ENCODE data around the gene DMAC2L. TPM values are rescaled to one million over a fixed set of nuclear protein-coding genes. Genes with fewer than 3 reads are reported as not detected.
A peak's percentile ranks its signal among the peaks of the same experiment; 100 is the strongest.

The DMAC2L gene, protein sequence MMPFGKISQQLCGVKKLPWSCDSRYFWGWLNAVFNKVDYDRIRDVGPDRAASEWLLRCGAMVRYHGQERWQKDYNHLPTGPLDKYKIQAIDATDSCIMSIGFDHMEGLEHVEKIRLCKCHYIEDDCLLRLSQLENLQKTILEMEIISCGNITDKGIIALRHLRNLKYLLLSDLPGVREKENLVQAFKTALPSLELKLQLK
- polyA plus RNA-seq: 10 to 100 TPM; 13.6 to 20.9 (median 20.0) TPM

DNA sequence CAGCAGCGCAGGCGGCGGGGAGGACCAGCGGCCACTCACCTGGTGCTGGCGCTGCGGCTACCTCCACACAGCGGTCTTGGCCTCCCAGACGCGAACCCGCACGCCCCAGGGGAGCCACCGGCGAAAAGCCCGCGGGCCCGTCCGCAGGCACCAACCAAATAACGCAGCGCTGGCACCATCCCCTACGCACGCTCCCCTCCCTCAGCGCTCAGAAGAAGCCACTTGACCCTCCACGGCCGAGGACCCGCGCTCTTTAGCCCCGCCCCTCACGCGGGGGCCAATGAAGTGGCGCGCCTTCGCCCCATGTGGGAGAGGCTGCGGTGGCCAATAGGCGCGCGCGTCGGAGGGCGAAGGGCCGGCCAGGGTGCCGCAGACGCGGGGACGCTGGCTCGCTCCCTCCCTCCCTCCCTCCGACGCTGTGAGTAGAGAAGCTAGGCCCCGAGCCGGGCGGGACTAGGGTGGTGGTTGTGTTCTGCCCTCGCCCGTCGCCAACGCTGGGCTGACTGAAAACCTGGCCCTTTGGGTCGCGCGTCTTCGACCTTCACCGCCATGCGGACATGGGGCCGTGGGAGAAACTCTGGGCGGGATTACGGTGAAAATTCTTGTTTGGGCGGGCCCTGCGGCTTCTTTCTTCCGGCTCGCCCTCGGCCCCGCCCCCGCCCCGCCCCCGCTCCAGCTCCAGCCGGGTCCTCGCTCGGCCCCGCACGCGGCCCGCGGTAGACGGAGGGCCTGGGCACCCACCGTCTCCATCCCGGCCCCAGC, at the start of gene DMAC2L, which contains the start of gene L2HGDH:
Gene DMAC2L, plus strand, starts transcription at position 353 of the 762 bp plus-strand sequence. CDS start 9,164 bp downstream, outside the sequence.
Gene L2HGDH, minus strand, starts transcription at position 258 of the 762 bp plus-strand sequence. Its CDS starts 79 bp downstream, at position 179.
- Mint-ChIP-seq H3K9me3 (no peaks in the 10 kb centered on the region), H3K36me3 (peaks cover 0 to 6% (median 0%) of the 10 kb centered on the region in 3 donors), H3K4me3 (peak within 1 kb of the TSS; percentile 94 to 97 (median 94)), H3K4me1 (peaks cover 28 to 52% of the 10 kb centered on the region in 2 donors), H3K27ac (peak within 1 kb of the TSS; percentile 95 to 99 (median 96)), H3K27me3 (ENCODE audit: low read depth in 3 of 3) (peaks cover 3 to 8% (median 6%) of the 10 kb centered on the region in 3 donors)
- peak; percentile 93 to 94 (median 93) for DNase-seq

DNA sequence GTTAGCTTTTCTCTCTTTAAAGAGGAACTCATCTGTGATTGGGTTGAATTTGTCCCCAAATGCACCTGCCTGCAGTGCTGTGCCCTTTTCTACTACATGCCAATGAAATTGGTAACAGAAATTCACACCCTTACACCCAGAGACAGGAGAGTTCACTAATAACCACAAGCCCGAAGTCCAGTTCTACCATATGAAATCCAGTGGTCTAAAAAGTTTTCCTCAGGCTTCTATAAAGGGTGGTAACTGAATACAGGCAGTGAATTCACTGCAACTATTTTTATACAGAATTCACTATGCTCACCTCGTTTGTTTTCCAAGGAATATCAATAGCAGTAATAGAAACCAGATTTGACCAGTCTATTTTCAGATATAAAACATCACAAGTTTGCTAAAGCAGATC, 49.3 kb upstream of the DMAC2L start:
- no peaks in the 10 kb centered on the region for H3K4me1 Mint-ChIP-seq
- H3K27me3 Mint-ChIP-seq (ENCODE audit: low read depth in 3 of 3): no peaks in the 10 kb centered on the region
- H3K4me3 Mint-ChIP-seq: no peak overlapping the region
- H3K36me3 Mint-ChIP-seq: peaks cover 4 to 9% (median 6%) of the 10 kb centered on the region in 3 donors
- no peak for DNase-seq
- H3K27ac Mint-ChIP-seq: no peak overlapping the region
- no peaks in the 10 kb centered on the region for H3K9me3 Mint-ChIP-seq

DNA sequence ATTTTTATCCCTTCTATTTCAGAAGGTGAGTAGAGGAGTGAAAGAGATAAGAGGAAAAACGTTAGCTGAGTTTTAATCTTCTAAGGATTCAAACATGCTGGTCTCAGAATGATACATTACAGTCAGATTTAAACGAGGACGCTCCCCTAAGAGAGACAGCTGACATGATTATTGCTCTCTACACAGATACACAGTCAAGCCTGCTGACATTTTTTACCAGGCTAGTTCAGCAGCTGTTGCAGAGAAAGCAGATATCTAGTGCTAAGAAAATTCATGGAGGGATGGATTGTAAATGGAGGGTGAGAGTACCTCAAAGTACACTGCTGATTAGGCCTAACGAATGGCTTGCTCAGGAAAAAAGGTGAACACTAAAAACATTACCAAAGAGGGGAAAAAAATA, 48.8 kb upstream of the DMAC2L start:
- no peaks in the 10 kb centered on the region for H3K9me3 Mint-ChIP-seq
- no peak overlapping the region for H3K4me3 Mint-ChIP-seq
- H3K36me3 Mint-ChIP-seq: peaks cover 4 to 9% (median 6%) of the 10 kb centered on the region in 3 donors
- H3K27me3 Mint-ChIP-seq (ENCODE audit: low read depth in 3 of 3): no peaks in the 10 kb centered on the region
- peak overlapping the region in 1 of 6 donors; percentile 19 for H3K27ac Mint-ChIP-seq
- DNase-seq: no peak
- no peaks in the 10 kb centered on the region for H3K4me1 Mint-ChIP-seq

DNA sequence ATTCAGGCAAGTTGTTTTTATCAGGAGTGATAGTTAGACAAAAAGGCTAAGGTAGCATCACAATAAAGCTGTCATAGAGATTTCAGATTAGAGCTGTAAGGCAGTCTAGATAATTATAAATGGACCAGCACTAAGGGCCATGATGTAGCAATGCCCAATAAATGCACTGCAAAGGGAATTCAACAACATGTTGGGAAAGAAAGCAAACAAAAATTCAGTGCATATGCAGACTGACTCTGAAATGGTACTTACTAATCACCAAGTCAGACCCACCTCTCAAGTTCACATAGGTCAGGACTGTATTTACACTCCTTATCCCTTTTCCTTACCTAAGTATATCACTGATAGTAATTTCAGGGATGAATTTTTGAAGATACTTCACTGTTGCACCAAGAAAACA, 47.1 kb upstream of the DMAC2L start:
- no peak overlapping the region for H3K4me3 Mint-ChIP-seq
- no peaks in the 10 kb centered on the region for H3K9me3 Mint-ChIP-seq
- H3K36me3 Mint-ChIP-seq: peaks cover 4 to 9% (median 6%) of the 10 kb centered on the region in 3 donors
- no peaks in the 10 kb centered on the region for H3K27me3 Mint-ChIP-seq (ENCODE audit: low read depth in 3 of 3)
- H3K27ac Mint-ChIP-seq: no peak overlapping the region
- H3K4me1 Mint-ChIP-seq: no peaks in the 10 kb centered on the region
- no peak for DNase-seq

DNA sequence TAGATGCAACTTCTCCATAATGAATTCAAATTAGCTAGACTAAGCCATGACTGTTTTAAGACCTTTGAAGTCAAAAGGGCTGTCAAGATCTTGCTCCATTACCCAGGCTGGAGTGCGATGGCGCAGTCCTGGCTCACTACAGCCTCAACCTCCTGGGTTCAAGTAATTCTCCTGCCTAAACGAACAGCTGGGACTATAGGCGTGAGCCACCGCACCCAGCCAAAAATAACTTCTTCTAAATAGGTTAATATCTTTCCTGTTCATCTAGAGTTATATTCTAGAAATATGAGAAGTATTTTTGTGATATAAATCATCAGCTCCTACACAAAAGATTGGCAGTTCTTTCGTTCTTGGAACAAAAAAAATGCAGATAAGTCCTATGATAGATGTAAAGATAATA, 41.2 kb upstream of the DMAC2L start:
- no peaks in the 10 kb centered on the region for H3K27me3 Mint-ChIP-seq (ENCODE audit: low read depth in 3 of 3)
- peaks cover 0 to 8% (median 5%) of the 10 kb centered on the region in 3 donors for H3K36me3 Mint-ChIP-seq
- no peak for DNase-seq
- no peak overlapping the region for H3K27ac Mint-ChIP-seq
- H3K4me1 Mint-ChIP-seq: no peaks in the 10 kb centered on the region
- H3K4me3 Mint-ChIP-seq: no peak overlapping the region
- H3K9me3 Mint-ChIP-seq: no peaks in the 10 kb centered on the region

DNA sequence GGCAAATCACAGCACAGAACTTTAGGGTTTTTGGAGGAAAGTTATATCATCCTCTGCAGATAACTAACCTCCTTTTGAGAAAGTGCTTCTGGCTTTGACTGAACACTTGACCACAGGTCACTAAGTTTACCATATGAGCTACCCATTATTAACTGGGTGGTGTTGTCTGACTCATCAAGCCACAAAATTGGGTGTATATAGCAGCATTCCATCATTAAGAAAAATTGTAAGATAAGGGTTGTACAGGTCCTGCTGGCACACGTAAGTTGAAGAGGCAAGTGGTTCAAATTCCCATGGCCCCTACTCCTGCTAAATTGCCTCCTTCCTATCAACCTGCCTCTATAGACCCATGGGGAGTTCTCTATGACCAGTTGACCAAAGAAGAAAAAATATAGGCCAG, 39.6 kb upstream of the DMAC2L start:
- no peak for DNase-seq
- Mint-ChIP-seq H3K9me3 (no peaks in the 10 kb centered on the region), H3K27me3 (ENCODE audit: low read depth in 3 of 3) (no peaks in the 10 kb centered on the region), H3K4me1 (no peaks in the 10 kb centered on the region), H3K36me3 (peaks cover 0 to 10% (median 9%) of the 10 kb centered on the region in 3 donors), H3K4me3 (no peak overlapping the region), H3K27ac (peak overlapping the region in 1 of 6 donors; percentile 29)

DNA sequence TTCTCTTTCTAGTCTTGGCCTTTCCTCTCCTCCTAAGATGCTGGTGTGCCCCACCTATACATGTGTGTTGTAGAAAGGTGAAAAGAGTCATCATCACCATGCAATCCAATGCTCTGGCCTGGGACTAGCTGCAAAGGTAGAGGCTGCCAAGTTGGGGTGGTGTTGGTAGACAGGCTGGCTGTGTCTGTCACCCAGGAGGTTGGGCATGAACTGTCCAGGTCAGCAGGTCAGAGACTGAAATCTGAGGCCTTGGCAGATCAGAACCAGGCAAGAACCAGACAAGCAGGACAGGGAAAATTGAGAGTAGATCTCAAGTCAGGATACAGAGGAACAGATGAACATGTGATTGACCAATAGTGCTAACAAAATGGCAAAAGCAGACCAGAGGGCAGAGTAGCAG, 26.3 kb upstream of the DMAC2L start:
- Mint-ChIP-seq H3K4me3 (no peak overlapping the region), H3K27me3 (ENCODE audit: low read depth in 3 of 3) (peaks cover 0 to 2% (median 0%) of the 10 kb centered on the region in 3 donors), H3K27ac (no peak overlapping the region), H3K4me1 (no peaks in the 10 kb centered on the region), H3K36me3 (peaks cover 0 to 10% (median 0%) of the 10 kb centered on the region in 3 donors), H3K9me3 (no peaks in the 10 kb centered on the region)
- no peak for DNase-seq

DNA sequence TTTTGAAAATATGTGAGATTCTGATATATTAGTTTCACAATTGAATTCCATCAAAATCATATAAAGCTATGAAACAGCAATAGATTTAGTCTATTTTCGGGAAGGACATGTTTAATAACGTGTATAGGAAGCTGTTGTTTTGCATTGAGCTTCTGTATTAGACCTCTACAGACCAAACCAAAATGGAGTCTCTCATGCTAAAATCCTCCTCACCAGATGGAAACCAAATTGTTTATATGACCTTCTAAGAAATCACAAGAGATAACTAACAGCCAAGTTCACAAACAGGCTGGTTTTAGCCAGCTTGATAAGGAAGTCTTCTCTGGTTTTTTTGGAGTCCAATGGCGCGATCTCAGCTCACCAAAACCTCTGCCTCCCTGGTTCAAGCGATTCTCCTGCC, 24.0 kb upstream of the DMAC2L start:
- no peak for DNase-seq
- Mint-ChIP-seq H3K4me3 (no peak overlapping the region), H3K36me3 (peaks cover 0 to 5% (median 0%) of the 10 kb centered on the region in 3 donors), H3K9me3 (no peaks in the 10 kb centered on the region), H3K4me1 (no peaks in the 10 kb centered on the region), H3K27ac (no peak overlapping the region), H3K27me3 (ENCODE audit: low read depth in 3 of 3) (peaks cover 0 to 2% (median 0%) of the 10 kb centered on the region in 3 donors)

DNA sequence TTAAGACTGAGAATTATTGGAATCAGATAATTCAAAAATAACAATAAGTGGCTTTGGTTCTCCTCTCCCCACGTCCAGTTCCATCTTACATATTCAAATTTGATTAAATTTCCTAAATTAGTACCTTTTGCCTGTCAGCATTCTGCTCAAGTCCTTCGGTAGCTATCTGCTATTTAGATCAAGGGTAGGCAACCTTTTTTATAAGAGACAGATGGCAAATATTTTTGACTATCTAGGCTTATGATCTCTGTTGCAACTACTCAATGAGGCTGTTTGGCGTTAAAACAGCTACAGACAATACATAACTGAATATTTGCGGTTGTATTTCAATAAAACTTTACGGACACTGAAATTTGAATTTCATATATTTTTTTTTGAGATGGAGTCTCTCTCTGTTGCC, 21.8 kb upstream of the DMAC2L start:
- Mint-ChIP-seq H3K4me3 (no peak overlapping the region), H3K9me3 (no peaks in the 10 kb centered on the region), H3K27me3 (ENCODE audit: low read depth in 3 of 3) (peaks cover 0 to 2% (median 0%) of the 10 kb centered on the region in 3 donors), H3K36me3 (peaks cover 9 to 11% (median 10%) of the 10 kb centered on the region in 3 donors), H3K4me1 (no peaks in the 10 kb centered on the region), H3K27ac (no peak overlapping the region)
- no peak for DNase-seq

DNA sequence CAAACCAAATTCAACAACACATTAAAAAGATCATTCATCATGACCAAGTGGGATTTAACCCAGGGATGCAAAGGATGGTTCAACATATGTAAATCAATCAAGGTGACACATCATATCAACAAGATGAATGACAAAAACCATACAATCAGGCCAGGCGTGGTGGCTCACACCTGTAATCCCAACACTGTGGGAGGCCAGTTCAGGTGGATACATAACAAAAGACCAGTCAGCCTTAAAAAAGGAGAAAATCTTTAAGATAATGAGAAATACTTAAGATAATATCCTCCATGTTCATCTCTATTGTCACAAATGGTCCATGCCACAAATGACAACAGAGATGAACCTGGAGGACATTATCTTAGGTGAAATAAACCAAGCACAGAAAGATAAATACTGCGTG, 12.5 kb upstream of the DMAC2L start:
- Mint-ChIP-seq H3K27me3 (ENCODE audit: low read depth in 3 of 3) (no peaks in the 10 kb centered on the region), H3K36me3 (peaks cover 0 to 4% (median 0%) of the 10 kb centered on the region in 3 donors), H3K9me3 (no peaks in the 10 kb centered on the region), H3K4me1 (no peaks in the 10 kb centered on the region), H3K4me3 (no peak overlapping the region), H3K27ac (no peak overlapping the region)
- no peak for DNase-seq

DNA sequence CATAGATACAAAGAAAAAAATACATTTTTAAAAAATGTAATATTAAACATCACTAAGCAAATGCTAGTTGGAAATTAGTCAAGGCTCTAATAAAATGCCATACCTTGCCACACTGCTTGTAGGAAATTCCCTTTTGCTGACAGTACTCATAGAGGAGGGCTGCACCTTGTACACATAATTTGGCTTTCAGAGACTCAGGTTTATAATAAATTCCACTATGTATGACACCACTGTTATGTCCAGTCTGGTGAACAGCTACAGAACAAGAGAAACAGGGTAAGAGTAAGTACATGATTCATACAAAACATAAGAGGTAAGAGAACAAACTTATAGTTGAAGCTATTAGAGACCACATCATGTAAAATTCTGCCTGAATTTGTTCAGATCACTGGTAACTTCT, 10.2 kb upstream of the DMAC2L start:
- Mint-ChIP-seq H3K27ac (no peak overlapping the region), H3K4me3 (no peak overlapping the region), H3K27me3 (ENCODE audit: low read depth in 3 of 3) (no peaks in the 10 kb centered on the region), H3K4me1 (no peaks in the 10 kb centered on the region), H3K36me3 (peaks cover 0 to 4% (median 0%) of the 10 kb centered on the region in 3 donors), H3K9me3 (no peaks in the 10 kb centered on the region)
- DNase-seq: no peak

DNA sequence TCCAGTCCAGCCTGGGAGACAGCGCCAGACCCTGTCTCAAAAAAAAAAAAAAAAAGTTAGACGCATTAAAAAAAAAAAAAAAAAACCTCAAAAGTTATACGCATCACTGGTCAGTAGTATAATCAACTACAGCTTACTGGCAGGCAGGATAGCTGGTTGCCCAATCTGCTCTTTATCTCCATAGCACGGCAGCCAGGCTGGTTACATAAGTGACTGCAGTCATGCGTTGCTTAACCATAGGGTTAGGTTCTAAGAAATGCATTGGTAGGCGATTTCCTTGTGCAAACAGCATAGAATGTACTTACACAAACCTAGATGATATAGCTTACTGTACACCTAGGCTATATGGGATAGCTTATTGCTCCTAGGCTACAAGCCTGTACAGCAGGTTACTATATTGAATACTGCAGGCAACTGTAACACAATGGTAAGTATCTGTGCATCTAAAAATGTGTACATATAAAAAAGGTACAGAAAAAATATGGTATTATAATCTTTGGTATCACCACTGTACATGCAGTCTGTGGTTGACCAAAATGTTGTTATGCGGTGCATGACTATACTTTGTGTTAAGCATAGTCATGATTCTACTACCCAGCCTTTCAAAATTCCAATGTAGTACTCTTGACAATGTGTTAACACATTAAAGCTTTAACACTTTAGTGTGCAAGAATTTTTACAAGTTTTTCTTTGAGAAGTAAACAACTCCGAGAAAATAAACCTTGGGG, 8.2 kb upstream of the DMAC2L start:
- DNase-seq: no peak
- Mint-ChIP-seq H3K27me3 (ENCODE audit: low read depth in 3 of 3) (no peaks in the 10 kb centered on the region), H3K4me3 (no peak overlapping the region), H3K36me3 (peaks cover 0 to 4% (median 0%) of the 10 kb centered on the region in 3 donors), H3K4me1 (no peaks in the 10 kb centered on the region), H3K9me3 (no peaks in the 10 kb centered on the region), H3K27ac (no peak overlapping the region)

DNA sequence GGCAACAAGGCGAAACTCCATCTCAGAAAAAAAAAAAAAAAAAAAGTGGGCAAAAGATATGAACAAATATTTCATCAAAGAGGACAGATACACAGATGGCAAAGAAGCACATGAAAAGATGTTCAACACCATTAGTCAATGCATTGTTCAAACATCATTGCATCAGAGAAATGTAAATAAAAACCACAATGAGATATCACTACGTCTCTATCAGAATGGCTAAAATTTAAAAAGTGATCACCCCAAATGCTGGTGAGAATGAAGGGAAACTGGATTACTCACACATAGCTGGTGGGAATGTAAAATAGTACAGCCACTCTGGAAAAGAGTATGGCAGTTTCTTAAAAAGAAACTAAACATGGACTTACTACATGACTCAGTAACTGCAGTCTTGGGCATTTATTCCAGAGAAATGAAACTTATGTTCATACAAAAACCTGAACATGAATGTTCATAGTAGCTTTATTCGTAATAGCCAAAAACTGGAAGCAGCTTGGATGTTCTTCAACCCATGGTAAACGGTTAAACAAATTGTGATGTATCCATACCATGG, 3.7 kb upstream of the DMAC2L start:
- no peak overlapping the region for H3K27ac Mint-ChIP-seq
- H3K36me3 Mint-ChIP-seq: no peaks in the 10 kb centered on the region
- H3K4me1 Mint-ChIP-seq: peaks cover 20 to 26% of the 10 kb centered on the region in 2 donors
- H3K4me3 Mint-ChIP-seq: no peak overlapping the region
- peaks cover 3 to 8% (median 6%) of the 10 kb centered on the region in 3 donors for H3K27me3 Mint-ChIP-seq (ENCODE audit: low read depth in 3 of 3)
- H3K9me3 Mint-ChIP-seq: no peaks in the 10 kb centered on the region
- DNase-seq: no peak

All from immature natural killer cell (primary cell).